IMR-90 (cell line): ENCODE results near the gene CDH15. TPM values are rescaled to one million over a fixed set of nuclear protein-coding genes. Genes with fewer than 3 reads are reported as not detected.

Source experiments
- ATAC-seq: fragments of 200-7000 bp; cut with Tn5 transposase; 2 replicates; pipeline ENCODE4 v1.9.1; 2020; ENCODE audit warnings: low read depth, mild to moderate bottlenecking, moderate library complexity
- BruUV-seq: library from RNA; stranded (reverse); fragments of 400-500 nt; replicated peaks from 2 replicates; lab custom pipeline; 2021; lab: Mats Ljungman, UMichigan
- CTCF ChIA-PET: fragments of 300-600 bp; formaldehyde crosslinking; extraction: SDS; loops from one replicate; lab custom pipeline; 2021; ENCODE audit warnings: antibody characterized with exemption; lab: Yijun Ruan, JAX
- POLR2A ChIA-PET: fragments of 300-600 bp; sonication (Branson Sonifier 250); formaldehyde crosslinking; loops from one replicate; lab custom pipeline; 2022; ENCODE audit warnings: antibody characterized with exemption; ENCODE audit not compliant: unreplicated experiment; lab: Charles Lee
- DNase-seq: peaks from one replicate; pipeline ENCODE4 v3.0.0; 2013
- H2AFZ ChIP-seq: replicated peaks from 2 replicates; pipeline ENCODE3; 2013; ENCODE audit warnings: low read length, mild to moderate bottlenecking; ENCODE audit not compliant: poor library complexity
- H2AK5ac ChIP-seq: 2 replicates; pipeline ENCODE4 v1.6.1; 2013; ENCODE audit warnings: low read depth, low read length, inconsistent platforms
- H2AK9ac ChIP-seq: replicated peaks from 2 replicates; pipeline ENCODE3; 2013; ENCODE audit warnings: mild to moderate bottlenecking, low read depth, low read length, moderate library complexity; ENCODE audit not compliant: poor library complexity
- H2BK120ac ChIP-seq: 2 replicates; pipeline ENCODE4 v1.6.1; 2013; ENCODE audit warnings: low read depth, low read length, inconsistent platforms
- H2BK15ac ChIP-seq: 3 replicates; pipeline ENCODE4 v1.6.1; 2013; ENCODE audit warnings: low read depth, low read length, inconsistent platforms
- H2BK20ac ChIP-seq: 2 replicates; pipeline ENCODE4 v1.6.1; 2013; ENCODE audit warnings: low read depth, mild to moderate bottlenecking, inconsistent platforms, low read length, moderate library complexity
- H2BK5ac ChIP-seq: 2 replicates; pipeline ENCODE4 v1.6.1; 2013; ENCODE audit warnings: mild to moderate bottlenecking, low read depth, low read length, inconsistent platforms; ENCODE audit not compliant: poor library complexity, severe bottlenecking
- H3K14ac ChIP-seq: replicated peaks from 2 replicates; pipeline ENCODE4 v1.6.1; 2013; ENCODE audit warnings: low read depth, low read length, inconsistent platforms
- H3K18ac ChIP-seq: 2 replicates; pipeline ENCODE4 v1.6.1; 2013; ENCODE audit warnings: low read depth, low read length, control low read depth
- H3K23ac ChIP-seq: 2 replicates; pipeline ENCODE4 v1.6.1; 2013; ENCODE audit warnings: low read depth, low read length, inconsistent platforms
- H3K27ac ChIP-seq: 2 replicates; pipeline ENCODE4 v1.5.1; 2013; ENCODE audit warnings: mild to moderate bottlenecking, control low read depth, low read length; ENCODE audit not compliant: insufficient read depth
- H3K27me3 ChIP-seq: 2 replicates; pipeline ENCODE4 v1.6.1; 2013; ENCODE audit warnings: low read length; ENCODE audit not compliant: control insufficient read depth, insufficient read depth
- H3K36me3 ChIP-seq: 2 replicates; pipeline ENCODE4 v1.6.1; 2013; ENCODE audit warnings: low read length, mixed read lengths; ENCODE audit not compliant: control insufficient read depth, insufficient read depth
- H3K4ac ChIP-seq: 2 replicates; pipeline ENCODE4 v1.6.1; 2013; ENCODE audit warnings: low read depth, low read length, inconsistent platforms
- H3K4me1 ChIP-seq: 2 replicates; pipeline ENCODE4 v1.6.1; 2013; ENCODE audit warnings: low read length, mixed read lengths; ENCODE audit not compliant: control insufficient read depth, insufficient read depth
- H3K4me2 ChIP-seq: 2 replicates; pipeline ENCODE4 v1.6.1; 2013; ENCODE audit warnings: low read depth, mild to moderate bottlenecking, control low read depth, low read length, moderate library complexity
- H3K4me3 ChIP-seq: 2 replicates; pipeline ENCODE4 v1.5.1; 2013; ENCODE audit warnings: low read depth, mild to moderate bottlenecking, control low read depth, low read length, moderate library complexity; ENCODE audit not compliant: insufficient read depth
- H3K56ac ChIP-seq: 2 replicates; pipeline ENCODE4 v1.6.1; 2013; ENCODE audit warnings: low read length, inconsistent platforms; ENCODE audit not compliant: insufficient read depth; ENCODE audit errors: extremely low read depth
- H3K79me1 ChIP-seq, 2 experiments: 2 replicates each; pipeline ENCODE4 v1.6.1; 2013; ENCODE audit warnings: low read length in 2 of 2, inconsistent platforms in 1 of 2, low read depth in 1 of 2
- H3K9ac ChIP-seq: 2 replicates; pipeline ENCODE4 v1.6.1; 2013; ENCODE audit warnings: low read depth, low read length, control low read depth
- H3K9me1 ChIP-seq: 2 replicates; pipeline ENCODE4 v1.6.1; 2013; ENCODE audit warnings: low read length, inconsistent platforms; ENCODE audit not compliant: insufficient read depth
- H3K9me3 ChIP-seq: 2 replicates; pipeline ENCODE4 v1.6.1; 2013; ENCODE audit warnings: low read length; ENCODE audit not compliant: control insufficient read depth, insufficient read depth
- H4K20me1 ChIP-seq: 2 replicates; pipeline ENCODE4 v1.6.1; 2013; ENCODE audit warnings: low read length, inconsistent platforms; ENCODE audit not compliant: insufficient read depth
- H4K5ac ChIP-seq: 2 replicates; pipeline ENCODE4 v1.6.1; 2013; ENCODE audit warnings: mild to moderate bottlenecking, low read depth, low read length, control low read depth
- H4K8ac ChIP-seq, 2 experiments: 2 replicates each; pipeline ENCODE4 v1.6.1; 2013; ENCODE audit warnings: low read depth in 2 of 2, low read length in 2 of 2, control low read depth in 1 of 2, inconsistent platforms in 1 of 2
- H4K91ac ChIP-seq: 2 replicates; pipeline ENCODE4 v1.6.1; 2013; ENCODE audit warnings: low read depth, low read length, inconsistent platforms; ENCODE audit not compliant: insufficient read depth
- CEBPB ChIP-seq: IDR thresholded peaks from 2 replicates; pipeline ENCODE4 v1.6.1; 2012; ENCODE audit warnings: low read depth, low read length, improper control_type of control experiment
- ELK1 ChIP-seq: fragments of 150-350 bp; IDR thresholded peaks from 2 replicates; pipeline ENCODE4 v1.6.1; 2016; ENCODE audit warnings: low read depth, mild to moderate bottlenecking, low read length, moderate library complexity, borderline replicate concordance
- FOS ChIP-seq: fragments of 150-350 bp; IDR thresholded peaks from 2 replicates; pipeline ENCODE4 v1.6.1; 2016; ENCODE audit warnings: low read depth, low read length
- RAD21 ChIP-seq: IDR thresholded peaks from 2 replicates; pipeline ENCODE4 v1.6.1; 2012; ENCODE audit warnings: low read length, improper control_type of control experiment
- RCOR1 ChIP-seq: IDR thresholded peaks from 2 replicates; pipeline ENCODE4 v1.6.1; 2012; ENCODE audit warnings: mild to moderate bottlenecking, low read length, improper control_type of control experiment; ENCODE audit not compliant: insufficient replicate concordance
- WGBS, 2 experiments: methylation state at CpG; one replicate each; pipeline versions ENCODE4 v1.1.5 to v1.1.7; 2013; ENCODE audit warnings: missing lambda C conversion rate in 2 of 2; ENCODE audit not compliant: insufficient read length in 1 of 2; ENCODE audit errors: extremely low coverage in 2 of 2; 5-methylcytosine and 5-hydroxymethylcytosine counted together
- dilution Hi-C: fragments of 300-500 bp; cut with HindIII; formaldehyde crosslinking; loops from one replicate; pipeline ENCODE4 v1.14.3; 2018; ENCODE audit warnings: low sequenced_read_pairs; ENCODE audit not compliant: unreplicated experiment
- in situ Hi-C: fragments of 300-500 bp; cut with MboI; formaldehyde crosslinking; loops from 3 replicates; pipeline ENCODE4 v1.14.3; 2019; ENCODE audit warnings: low sequenced_read_pairs, inconsistent platforms, mixed read lengths
- intact Hi-C: fragments of 100-400 bp; cut with micrococcal nuclease; formaldehyde crosslinking; loops from 2 replicates; pipeline ENCODE4 v1.10.0; 2022
- polyA plus RNA-seq, 3 experiments: library from polyadenylated mRNA; depleted of rRNA; stranded (reverse); fragments of >200 nt; gene quantifications; 2 replicates each; pipeline ENCODE4 v1.2.3, GENCODE V29; 2012; ENCODE audit warnings: low replicate concordance in 1 of 3
- total RNA-seq: library from RNA; depleted of rRNA; stranded (reverse); fragments of >200 nt; gene quantifications from 2 replicates; pipeline ENCODE4 v1.2.3, GENCODE V29; 2012

The CDH15 gene
- total and polyA plus RNA-seq, 2 of the 4 experiments (the other 2 are of a cell fraction), result 0.18 to 0.62 TPM

GRCh38 chr16:89174877-89175276, 3.3 kb downstream of the CDH15 start:
- intact Hi-C loops (no loop called here), dilution Hi-C loops (no loop called here), in situ Hi-C loops (no loop called here)
- H4K91ac ChIP-seq, result no peak overlapping the region
- no peaks in the 10 kb centered on the region for H3K79me1 ChIP-seq
- H3K4me3 ChIP-seq, result no peak overlapping the region
- H3K14ac ChIP-seq, result no peak overlapping the region
- ChIA-PET POLR2A (no interaction called here), CTCF (no interaction called here)
- no peaks in the 10 kb centered on the region for H3K9me1 ChIP-seq
- H4K20me1 ChIP-seq, result no peaks in the 10 kb centered on the region; the same call in 1 of the 2 replicates
- H4K8ac ChIP-seq, result no peak overlapping the region
- H3K9me3 ChIP-seq, result no peaks in the 10 kb centered on the region
- no peaks in the 10 kb centered on the region for H3K36me3 ChIP-seq
- H3K4ac ChIP-seq, result no peak overlapping the region
- no peak overlapping the region for H3K18ac ChIP-seq
- H3K4me2 ChIP-seq, result no peak overlapping the region
- TF ChIP-seq RAD21 (no peak), CEBPB (no peak), FOS (no peak), ELK1 (no peak), RCOR1 (no peak)
- H2BK5ac ChIP-seq, result no peak overlapping the region
- H3K27me3 ChIP-seq, result peaks cover 59% of the 10 kb centered on the region
- H2AK9ac ChIP-seq, result no peak overlapping the region
- no peak overlapping the region for H3K9ac ChIP-seq
- DNase-seq (no peak), ATAC-seq (no peak)
- H2BK15ac ChIP-seq, result no peak overlapping the region
- peaks cover 3% of the 10 kb centered on the region; the same call in 1 of the 2 replicates for H3K4me1 ChIP-seq
- H3K27ac ChIP-seq, result no peak overlapping the region
- H2BK20ac ChIP-seq, result no peak overlapping the region
- no peak overlapping the region for H2AK5ac ChIP-seq
- BruUV-seq, result no TSS peak
- H3K56ac ChIP-seq, result no peak overlapping the region
- H3K23ac ChIP-seq, result no peak overlapping the region
- WGBS, 2 experiments, result 66% methylated on average over 9 of the region's 14 CpGs; no CpG with 5 or more reads in 1 of the 2 experiments
- H2AFZ ChIP-seq, result no peak overlapping the region
- H2BK120ac ChIP-seq, result no peak overlapping the region
- H4K5ac ChIP-seq, result no peak overlapping the region
